HepG2 (cell line): Measurements from ENCODE around the gene DRAM1. TPM values are rescaled to one million over a fixed set of nuclear protein-coding genes. Genes with fewer than 3 reads are reported as not detected.

Experiments
- ATAC-seq: fragments of 200-7000 bp; cut with Tn5 transposase; 3 replicates; pipeline ENCODE4 v1.9.1; 2020; ENCODE audit warnings: mild to moderate bottlenecking, moderate library complexity
- BruUV-seq: library from RNA; stranded (reverse); fragments of 400-500 nt; replicated peaks from 2 replicates; lab custom pipeline; 2021; lab: Mats Ljungman, UMichigan
- CTCF ChIA-PET: fragments of 300-600 bp; formaldehyde crosslinking; extraction: SDS; loops from one replicate; lab custom pipeline; 2021; ENCODE audit warnings: low total read pairs, inconsistent platforms, low intra/inter-chr PET ratio; lab: Yijun Ruan, JAX
- POLR2A ChIA-PET: fragments of 350-600 bp; sonication (Branson Sonifier 250); formaldehyde crosslinking; loops from one replicate; lab custom pipeline; 2020; ENCODE audit warnings: antibody characterized with exemption, inconsistent platforms; lab: Yijun Ruan, JAX
- DNase-seq: peaks from one replicate; pipeline ENCODE4 v3.0.0-alpha.2; 2015; ENCODE audit warnings: low spot score
- FAIRE-seq: peaks from 3 replicates; lab custom pipeline; 2011; peaks lifted over from hg19 to GRCh38; lab: Jason Lieb, UNC
- H2AFZ ChIP-seq: one replicate; pipeline ENCODE4 v1.6.1; 2011; ENCODE audit warnings: low read length, inconsistent platforms
- H3K27ac ChIP-seq: fragments of 300-600 bp; 3 replicates; pipeline ENCODE4 v1.8.0; 2011; ENCODE audit warnings: mixed run types, mild to moderate bottlenecking, mixed read lengths, low read length, inconsistent platforms; ENCODE audit not compliant: insufficient read depth; ENCODE audit errors: extremely low read length
- H3K27me3 ChIP-seq, 2 experiments: fragments of 200-600 bp in 1 of 2; 2 replicates in 1 of 2; 3 replicates in 1 of 2; pipeline versions ENCODE4 v1.6.0 to v1.8.0; 2011; ENCODE audit warnings: low read length in 2 of 2, mild to moderate bottlenecking in 2 of 2, moderate library complexity in 2 of 2, inconsistent platforms in 1 of 2; ENCODE audit not compliant: insufficient read depth in 2 of 2, control insufficient read depth in 1 of 2
- H3K36me3 ChIP-seq, 2 experiments: fragments of 200-600 bp in 1 of 2; replicated peaks in 1 of 2; 2 replicates in 1 of 2; 3 replicates in 1 of 2; pipeline versions ENCODE4 v1.5.1 to v1.8.0; 2011; ENCODE audit warnings: low read length in 2 of 2, inconsistent platforms in 1 of 2; ENCODE audit not compliant: insufficient read depth in 2 of 2, control insufficient read depth in 1 of 2
- H3K4me1 ChIP-seq: 2 replicates; pipeline ENCODE4 v1.5.1; 2012; ENCODE audit warnings: low read length, inconsistent platforms; ENCODE audit not compliant: insufficient read depth
- H3K4me2 ChIP-seq: 2 replicates; pipeline ENCODE4 v1.6.0; 2011; ENCODE audit warnings: low read depth, low read length, inconsistent platforms
- H3K4me3 ChIP-seq, 3 experiments: fragments of 200-600 bp in 1 of 3; sonication (generic), shearing (Covaris generic) in 1 of 3; replicated peaks in 1 of 3; 2 replicates each; pipeline ENCODE4 v1.5.1; 2011 to 2016; ENCODE audit warnings: low read length in 3 of 3, inconsistent platforms in 2 of 3, low read depth in 2 of 3, mild to moderate bottlenecking in 2 of 3, control low read depth in 1 of 3, mixed read lengths in 1 of 3; ENCODE audit not compliant: insufficient read depth in 1 of 3
- H3K79me2 ChIP-seq: one replicate; pipeline ENCODE4 v1.6.1; 2011; ENCODE audit warnings: low read length, inconsistent platforms; ENCODE audit not compliant: insufficient read depth
- H3K9ac ChIP-seq: 2 replicates; pipeline ENCODE4 v1.6.0; 2011; ENCODE audit warnings: mild to moderate bottlenecking, low read depth, low read length, inconsistent platforms; ENCODE audit not compliant: insufficient read depth
- H3K9me3 ChIP-seq: 2 replicates; pipeline ENCODE4 v1.5.1; 2012; ENCODE audit warnings: mild to moderate bottlenecking, low read length
- H4K20me1 ChIP-seq: 2 replicates; pipeline ENCODE4 v1.6.0; 2011; ENCODE audit warnings: inconsistent platforms, mild to moderate bottlenecking, low read length, moderate library complexity; ENCODE audit not compliant: insufficient read depth
- ARNT2 ChIP-seq: sonication (generic); formaldehyde crosslinking; IDR thresholded peaks from 2 replicates; pipeline ENCODE4 v1.8.0; 2022; ENCODE audit warnings: mild to moderate bottlenecking, low read depth, missing genetic modification reagents, moderate library complexity
- DRAP1 ChIP-seq: IDR thresholded peaks from 2 replicates; pipeline ENCODE4 v1.6.1; 2016; ENCODE audit warnings: missing genetic modification reagents, missing compliant biosample characterization
- NR3C1 ChIP-seq: sonication (generic); formaldehyde crosslinking; IDR thresholded peaks from 2 replicates; pipeline ENCODE4 v1.4.0; 2020; ENCODE audit warnings: missing genetic modification reagents
- NRL ChIP-seq: sonication (generic); formaldehyde crosslinking; IDR thresholded peaks from 2 replicates; pipeline ENCODE4 v1.5.0; 2020; ENCODE audit warnings: missing genetic modification reagents, mild to moderate bottlenecking, moderate library complexity, borderline replicate concordance
- PAX8 ChIP-seq: sonication (generic); formaldehyde crosslinking; IDR thresholded peaks from 2 replicates; pipeline ENCODE4 v1.8.0; 2022; ENCODE audit warnings: mild to moderate bottlenecking, missing genetic modification reagents, borderline replicate concordance
- REST ChIP-seq, 2 experiments: IDR thresholded peaks; 2 replicates each; pipeline ENCODE4 v1.6.1; 2011 to 2012; ENCODE audit warnings: low read length in 2 of 2, borderline replicate concordance in 1 of 2, low read depth in 1 of 2, mild to moderate bottlenecking in 1 of 2, moderate library complexity in 1 of 2
- REXO4 ChIP-seq: sonication (generic); formaldehyde crosslinking; IDR thresholded peaks from 2 replicates; pipeline ENCODE4 v1.8.0; 2022; ENCODE audit warnings: missing genetic modification reagents, mild to moderate bottlenecking, borderline replicate concordance
- SIX4 ChIP-seq: sonication (generic); formaldehyde crosslinking; IDR thresholded peaks from 2 replicates; pipeline ENCODE4 v1.4.0; 2020; ENCODE audit warnings: missing genetic modification reagents
- ZNF224 ChIP-seq: sonication (generic); formaldehyde crosslinking; IDR thresholded peaks from 2 replicates; pipeline ENCODE4 v1.5.0; 2020; ENCODE audit warnings: mild to moderate bottlenecking, missing genetic modification reagents
- ZNF274 ChIP-seq: sonication (generic); formaldehyde crosslinking; IDR thresholded peaks from 2 replicates; pipeline ENCODE4 v1.5.1; 2020; ENCODE audit warnings: mild to moderate bottlenecking, missing genetic modification reagents
- ZNF326 ChIP-seq: sonication (generic); formaldehyde crosslinking; IDR thresholded peaks from 2 replicates; pipeline ENCODE4 v1.4.0; 2020; ENCODE audit warnings: missing genetic modification reagents, borderline replicate concordance
- WGBS: methylation state at CpG from one replicate; pipeline ENCODE4 v1.1.6; 2017; ENCODE audit warnings: low lambda C conversion rate; 5-methylcytosine and 5-hydroxymethylcytosine counted together
- in situ Hi-C: cut with HindIII; loops from 2 replicates; pipeline ENCODE4 v1.10.0; 2017; ENCODE audit warnings: low pct_unique_long_range_greater_than_20kb; ENCODE audit not compliant: extremely low pct_ligation_motif_present
- intact Hi-C: fragments of 100-400 bp; cut with micrococcal nuclease; formaldehyde crosslinking; loops from one replicate; pipeline ENCODE4 v1.10.0; 2022; ENCODE audit not compliant: unreplicated experiment
- polyA plus RNA-seq, 8 experiments: library from polyadenylated mRNA; depleted of rRNA in 3 of 8; stranded (reverse) in 7 of 8; unstranded in 1 of 8; fragments of >200 nt; fragmentation: Illumina TruSeq in 4 of 8; extraction: Trizol in 4 of 8; gene quantifications; 2 replicates each; pipeline versions ENCODE4 v1.2.1 to v1.2.3, GENCODE V29; 2011 to 2016; ENCODE audit warnings: low read depth in 4 of 8, missing spikeins in 1 of 8, mixed read lengths in 1 of 8; ENCODE audit not compliant: insufficient read depth in 1 of 8
- total RNA-seq, 5 experiments: library from RNA; depleted of rRNA; stranded (reverse); fragments of >200 nt; fragmentation: Illumina TruSeq; extraction: Trizol; gene quantifications; 2 replicates each; pipeline ENCODE4 v1.2.3, GENCODE V29; 2016; ENCODE audit warnings: low read depth in 1 of 5
- TF ChIP-seq, protein P1 (sequence below): sonication (generic); formaldehyde crosslinking; IDR thresholded peaks from 2 replicates; pipeline ENCODE4 v1.4.0; 2020; ENCODE audit warnings: mild to moderate bottlenecking, missing genetic modification reagents
- TF ChIP-seq, protein P2 (sequence below): IDR thresholded peaks from 2 replicates; pipeline ENCODE4 v1.6.1; 2018; ENCODE audit warnings: missing genetic modification reagents, mild to moderate bottlenecking, missing compliant biosample characterization
- TF ChIP-seq, protein P3 (sequence below): sonication (generic); formaldehyde crosslinking; IDR thresholded peaks from 2 replicates; pipeline ENCODE4 v1.5.0; 2020; ENCODE audit warnings: missing genetic modification reagents, mild to moderate bottlenecking, borderline replicate concordance
- TF ChIP-seq, protein P4 (sequence below): sonication (generic); formaldehyde crosslinking; IDR thresholded peaks from 2 replicates; pipeline ENCODE4 v1.4.0; 2020; ENCODE audit warnings: low read depth, mild to moderate bottlenecking, missing genetic modification reagents

The DRAM1 gene
- total and polyA plus RNA-seq, 2 of the 13 experiments (the other 11 are each of a cell fraction or from before 2014, with no cell fraction given) = 20.9 to 32.6 TPM

- ATAC-seq = no peak
- Histone ChIP-seq H3K27ac (no peak overlapping the region), H3K9me3 (no peaks in the 10 kb centered on the region), H2AFZ (no peak overlapping the region), H3K4me1 (peaks cover 15% of the 10 kb centered on the region), H3K27me3 (0 out of 5 replicates have a peak, but pooled peaks cover 0 to 3% of the 10 kb centered on the region in 2 experiments), H3K36me3 (no peaks in the 10 kb centered on the region), H4K20me1 (no peaks in the 10 kb centered on the region), H3K79me2 (no peaks in the 10 kb centered on the region), H3K9ac (no peak overlapping the region), H3K4me3 (no peak overlapping the region), H3K4me2 (no peak overlapping the region)
- CTCF ChIA-PET = no interaction called here
- no peak for DNase-seq
- TF ChIP-seq ZNF274 (CRISPR knock-in tag) (no peak), NR3C1 (CRISPR knock-in tag) (no peak), REST (IDR thresholded peaks at IDR 0.05; ENCODE audit: borderline replicate concordance in 1 of 2, low read depth in 1 of 2, low read length in 2 of 2) (no peak), DRAP1 (CRISPR knock-in tag) (no peak), NRL (CRISPR knock-in tag) (no peak), ZNF326 (CRISPR knock-in tag) (no peak), ZNF224 (CRISPR knock-in tag) (no peak), PAX8 (CRISPR knock-in tag) (no peak), SIX4 (no peak), REXO4 (CRISPR knock-in tag) (no peak), ARNT2 (CRISPR knock-in tag) (no peak)
- TF ChIP-seq, protein P1, sequence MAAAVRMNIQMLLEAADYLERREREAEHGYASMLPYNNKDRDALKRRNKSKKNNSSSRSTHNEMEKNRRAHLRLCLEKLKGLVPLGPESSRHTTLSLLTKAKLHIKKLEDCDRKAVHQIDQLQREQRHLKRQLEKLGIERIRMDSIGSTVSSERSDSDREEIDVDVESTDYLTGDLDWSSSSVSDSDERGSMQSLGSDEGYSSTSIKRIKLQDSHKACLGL (CRISPR knock-in tag) = no peak
- TF ChIP-seq, protein P2, sequence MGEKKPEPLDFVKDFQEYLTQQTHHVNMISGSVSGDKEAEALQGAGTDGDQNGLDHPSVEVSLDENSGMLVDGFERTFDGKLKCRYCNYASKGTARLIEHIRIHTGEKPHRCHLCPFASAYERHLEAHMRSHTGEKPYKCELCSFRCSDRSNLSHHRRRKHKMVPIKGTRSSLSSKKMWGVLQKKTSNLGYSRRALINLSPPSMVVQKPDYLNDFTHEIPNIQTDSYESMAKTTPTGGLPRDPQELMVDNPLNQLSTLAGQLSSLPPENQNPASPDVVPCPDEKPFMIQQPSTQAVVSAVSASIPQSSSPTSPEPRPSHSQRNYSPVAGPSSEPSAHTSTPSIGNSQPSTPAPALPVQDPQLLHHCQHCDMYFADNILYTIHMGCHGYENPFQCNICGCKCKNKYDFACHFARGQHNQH (CRISPR knock-in tag) = no peak
- TF ChIP-seq, protein P3, sequence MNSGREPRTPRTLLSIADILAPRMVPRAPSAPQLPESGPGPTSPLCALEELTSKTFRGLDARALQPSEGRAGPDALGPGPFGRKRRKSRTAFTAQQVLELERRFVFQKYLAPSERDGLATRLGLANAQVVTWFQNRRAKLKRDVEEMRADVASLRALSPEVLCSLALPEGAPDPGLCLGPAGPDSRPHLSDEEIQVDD (CRISPR knock-in tag) = no peak
- TF ChIP-seq, protein P4, sequence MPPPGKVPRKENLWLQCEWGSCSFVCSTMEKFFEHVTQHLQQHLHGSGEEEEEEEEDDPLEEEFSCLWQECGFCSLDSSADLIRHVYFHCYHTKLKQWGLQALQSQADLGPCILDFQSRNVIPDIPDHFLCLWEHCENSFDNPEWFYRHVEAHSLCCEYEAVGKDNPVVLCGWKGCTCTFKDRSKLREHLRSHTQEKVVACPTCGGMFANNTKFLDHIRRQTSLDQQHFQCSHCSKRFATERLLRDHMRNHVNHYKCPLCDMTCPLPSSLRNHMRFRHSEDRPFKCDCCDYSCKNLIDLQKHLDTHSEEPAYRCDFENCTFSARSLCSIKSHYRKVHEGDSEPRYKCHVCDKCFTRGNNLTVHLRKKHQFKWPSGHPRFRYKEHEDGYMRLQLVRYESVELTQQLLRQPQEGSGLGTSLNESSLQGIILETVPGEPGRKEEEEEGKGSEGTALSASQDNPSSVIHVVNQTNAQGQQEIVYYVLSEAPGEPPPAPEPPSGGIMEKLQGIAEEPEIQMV (CRISPR knock-in tag) = no peak
- in situ Hi-C loops (loop anchor here (25.0 kb wide), 1 partner anchor 765 kb away; no protein-coding TSS in a partner anchor), intact Hi-C loops (loop anchor here (5.0 to 10.0 kb wide), 2 partner anchors 115 to 147 kb away; partner anchors contain the start of gene WASHC3)
- no peak for FAIRE-seq
- 78% methylated on average over 1 of the region's 1 CpG for WGBS
- no TSS peak for BruUV-seq
- POLR2A ChIA-PET = no interaction called here
Measured at GRCh38 chr12:101947316-101947715, 69.9 kb downstream of the DRAM1 start.
